NCI-H2196 treated with DMSO at 0.1 percent for 48 hours (cell line): ENCODE measurements around the gene ZNF280A.
"Not testable (repeated sequence)": the region's sequence is repeated elsewhere in the genome, so short reads cannot be mapped to it uniquely, and the experiment has no call there.

Source experiments
- DNase-seq: peaks from one replicate; lab custom pipeline; 2025; ENCODE audit not compliant: unreplicated experiment; lab: John Stamatoyannopoulos, UW

The ZNF280A gene

GRCh38 chr22:22514431-22514830 lies 5.6 kb downstream of the ZNF280A start:
- DNase-seq, result not testable (repeated sequence)

- DNase-seq, result no peak
Measured at GRCh38 chr22:22513619-22514018, 6.5 kb downstream of the ZNF280A start.

- no peak for DNase-seq
Measured at GRCh38 chr22:22512951-22513350, 7.1 kb downstream of the ZNF280A start.

GRCh38 chr22:22510833-22511232 lies 9.2 kb downstream of the ZNF280A start:
- not testable (repeated sequence) for DNase-seq

- not testable (repeated sequence) for DNase-seq
Measured at GRCh38 chr22:22509912-22510311, 10.2 kb downstream of the ZNF280A start.

GRCh38 chr22:22508274-22509176 lies 11.5 kb downstream of the ZNF280A start, which contains the start of gene ZNF280B:
Gene ZNF280B, minus strand, starts transcription at chr22:22508742. Its CDS starts 19,344 bp downstream, at chr22:22489398.
- peak; percentile 36 for DNase-seq

- no peak for DNase-seq
Measured at GRCh38 chr22:22507743-22508273, 12.3 kb downstream of the ZNF280A start.

- no peak for DNase-seq
Measured at GRCh38 chr22:22506736-22507135, 13.3 kb downstream of the ZNF280A start.

GRCh38 chr22:22498267-22498666 lies 21.8 kb downstream of the ZNF280A start:
- no peak for DNase-seq

- not testable (repeated sequence) for DNase-seq
Measured at GRCh38 chr22:22491589-22491988, 28.5 kb downstream of the ZNF280A start.

GRCh38 chr22:22488736-22489135 lies 31.3 kb downstream of the ZNF280A start:
- DNase-seq, result no peak

GRCh38 chr22:22487869-22488597 lies 32.0 kb downstream of the ZNF280A start:
- DNase-seq, result no peak

GRCh38 chr22:22487059-22487458 lies 33.0 kb downstream of the ZNF280A start:
- no peak for DNase-seq

GRCh38 chr22:22486132-22486899 lies 33.8 kb downstream of the ZNF280A start:
- no peak for DNase-seq

GRCh38 chr22:22485524-22485923 lies 34.5 kb downstream of the ZNF280A start:
- DNase-seq, result no peak

GRCh38 chr22:22484023-22484422 lies 36.0 kb downstream of the ZNF280A start:
- DNase-seq, result no peak

GRCh38 chr22:22480940-22481339 lies 39.1 kb downstream of the ZNF280A start:
- DNase-seq, result no peak

GRCh38 chr22:22479999-22480532 lies 40.0 kb downstream of the ZNF280A start:
- no peak for DNase-seq

- no peak for DNase-seq
Measured at GRCh38 chr22:22479116-22479515, 41.0 kb downstream of the ZNF280A start.

GRCh38 chr22:22478470-22478869 lies 41.6 kb downstream of the ZNF280A start:
- no peak for DNase-seq

GRCh38 chr22:22474733-22475132 lies 45.3 kb downstream of the ZNF280A start:
- DNase-seq, result no peak
